HEK293T (cell line): ENCODE measurements around the gene TAF5.

Experiments used
- BHLHE40 ChIP-seq: fragments of 450-650 bp; IDR thresholded peaks from 2 replicates; pipeline ENCODE4 v1.6.1; 2016; ENCODE audit warnings: mild to moderate bottlenecking, moderate library complexity, borderline replicate concordance
- FOXA1 ChIP-seq: fragments of 450-650 bp; IDR thresholded peaks from 2 replicates; pipeline ENCODE4 v1.6.1; 2016; ENCODE audit warnings: mild to moderate bottlenecking
- SP1 ChIP-seq: fragments of 450-650 bp; IDR thresholded peaks from 2 replicates; pipeline ENCODE4 v1.6.1; 2017
- SUZ12 ChIP-seq: fragments of 450-650 bp; IDR thresholded peaks from 2 replicates; pipeline ENCODE4 v1.6.1; 2016; ENCODE audit warnings: mild to moderate bottlenecking
- TARDBP ChIP-seq: fragments of 450-650 bp; IDR thresholded peaks from 2 replicates; pipeline ENCODE4 v1.6.1; 2016

DNA sequence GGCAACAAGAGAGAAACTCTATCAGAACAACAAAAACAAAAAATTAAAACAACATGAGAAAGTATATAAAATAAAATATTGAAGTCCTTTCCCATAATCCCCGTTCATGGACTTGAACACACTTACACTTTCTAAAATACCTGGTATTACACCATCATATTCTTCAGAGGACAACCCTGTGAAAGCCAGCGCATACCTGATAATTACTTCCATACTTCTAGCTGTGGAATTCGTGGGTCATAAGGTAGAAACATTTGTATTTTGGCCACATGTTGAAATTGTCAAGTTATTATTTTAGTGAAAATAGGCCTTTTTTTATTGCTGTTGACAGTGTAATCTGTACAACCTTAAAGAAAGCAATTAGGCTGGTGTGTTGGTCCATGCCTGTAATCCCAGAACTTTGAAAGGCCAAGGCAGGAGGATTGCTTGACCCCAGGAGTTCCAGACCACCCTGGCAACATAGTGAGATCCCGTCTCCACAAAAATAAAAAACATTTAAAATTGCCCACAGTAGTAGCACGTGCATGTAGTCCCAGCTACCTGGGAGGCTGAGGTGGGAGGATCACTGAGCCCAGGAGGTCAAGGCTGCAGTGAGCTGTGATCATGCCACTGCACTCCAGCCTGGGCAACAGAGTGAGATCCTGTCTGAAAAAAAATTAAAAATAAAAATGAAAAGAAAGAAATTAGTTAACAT lies 11.7 kb upstream of the TAF5 start:
- no peak for TF ChIP-seq SUZ12
- no peak for TF ChIP-seq FOXA1
- TF ChIP-seq BHLHE40 = no peak
- TF ChIP-seq SP1 = no peak
- no peak for TF ChIP-seq TARDBP
